HG02938 (cell line): ENCODE data around the gene EXOSC1.
A peak's percentile ranks its signal among the peaks of the same experiment; 100 is the strongest.
"Not testable (repeated sequence)": the region's sequence is repeated elsewhere in the genome, so short reads cannot be mapped to it uniquely, and the experiment has no call there.

Experiments used
- ATAC-seq: cut with Tn5 transposase; IDR thresholded peaks from one replicate; pipeline ENCODE4 v1.9.1; 2021; ENCODE audit warnings: mild to moderate bottlenecking, moderate library complexity; ENCODE audit not compliant: unreplicated experiment

The EXOSC1 gene

GRCh38 chr10:97411406-97411805, 34.4 kb downstream of the EXOSC1 start:
- no peak for ATAC-seq

- no peak for ATAC-seq
These were observed 37.3 kb downstream of the EXOSC1 start for GRCh38 chr10:97408496-97408992.

GRCh38 chr10:97407952-97408248, 37.9 kb downstream of the EXOSC1 start:
- no peak for ATAC-seq

- peak; percentile 96 for ATAC-seq
These were observed 38.4 kb downstream of the EXOSC1 start for GRCh38 chr10:97407211-97407951.

GRCh38 chr10:97406483-97406882, 39.3 kb downstream of the EXOSC1 start:
- not testable (repeated sequence) for ATAC-seq

- ATAC-seq: no peak
These were observed 39.7 kb downstream of the EXOSC1 start for GRCh38 chr10:97406064-97406463.

GRCh38 chr10:97404044-97404443, 41.8 kb downstream of the EXOSC1 start:
- no peak for ATAC-seq

- ATAC-seq: no peak
These were observed 44.3 kb downstream of the EXOSC1 start for GRCh38 chr10:97401455-97401919.

GRCh38 chr10:97400665-97401454, 44.9 kb downstream of the EXOSC1 start, which contains the start of gene RRP12:
TSS of gene RRP12 (minus strand) at chr10:97401340. CDS start at chr10:97401231, 109 bp downstream.
- ATAC-seq: peak; percentile 94

GRCh38 chr10:97399843-97400545, 45.8 kb downstream of the EXOSC1 start:
- ATAC-seq: no peak

GRCh38 chr10:97396056-97396455, 49.8 kb downstream of the EXOSC1 start:
- ATAC-seq: no peak

GRCh38 chr10:97393034-97393573, 52.7 kb downstream of the EXOSC1 start:
- ATAC-seq: no peak

- ATAC-seq: no peak
These were observed 55.7 kb downstream of the EXOSC1 start for GRCh38 chr10:97390091-97390490.

GRCh38 chr10:97388152-97388551, 57.7 kb downstream of the EXOSC1 start:
- ATAC-seq: no peak
